Psoas muscle (tissue), 8 donors: ENCODE results near the gene OSBP2. TPM values are rescaled to one million over a fixed set of nuclear protein-coding genes. Genes with fewer than 3 reads are reported as not detected.

ENCODE experiments used
- ATAC-seq, 4 donors: fragments of 200-7000 bp; cut with Tn5 transposase; one replicate each; pipeline ENCODE4 v1.9.1; 2020; ENCODE audit warnings: moderate library complexity in 3 of 4, mild to moderate bottlenecking in 2 of 4
- DNase-seq, 2 donors: peaks; one replicate each; pipeline ENCODE4 v3.0.0-alpha.2; 2020
- H3K27ac ChIP-seq: fragments of 200-600 bp; one replicate; pipeline ENCODE4 v1.8.0; 2022
- H3K27me3 ChIP-seq, 3 donors: fragments of 200-600 bp in 1 of 3; one replicate each; pipeline versions ENCODE4 v1.6.1 to v1.8.0; 2013 to 2022; ENCODE audit warnings: low read length in 2 of 3, mild to moderate bottlenecking in 2 of 3, moderate library complexity in 1 of 3; ENCODE audit not compliant: insufficient read depth in 3 of 3
- H3K36me3 ChIP-seq, 2 donors: fragments of 200-600 bp in 1 of 2; one replicate each; pipeline versions ENCODE4 v1.6.1 to v1.8.0; 2013 to 2022; ENCODE audit warnings: low read depth in 1 of 2, mild to moderate bottlenecking in 1 of 2, moderate library complexity in 1 of 2; ENCODE audit not compliant: insufficient read depth in 1 of 2
- H3K4me1 ChIP-seq: fragments of 200-600 bp; one replicate; pipeline ENCODE4 v1.8.0; 2022
- H3K4me3 ChIP-seq: fragments of 200-600 bp; one replicate; pipeline ENCODE4 v1.8.0; 2022; ENCODE audit warnings: mild to moderate bottlenecking
- H3K9me3 ChIP-seq: fragments of 200-600 bp; one replicate; pipeline ENCODE4 v1.8.0; 2022
- CTCF ChIP-seq: fragments of 200-600 bp; IDR thresholded peaks from one replicate; pipeline ENCODE4 v1.8.0; 2022; ENCODE audit warnings: antibody characterized with exemption
- WGBS, 3 donors: extraction: QIAGEN DNeasy Blood & Tissue Kit; methylation state at CpG; one replicate each; pipeline versions ENCODE4 v1.1.6 to v1.1.7; 2013; 5-methylcytosine and 5-hydroxymethylcytosine counted together
- intact Hi-C, 2 donors: fragments of 100-400 bp; cut with DNase I; formaldehyde crosslinking; loops; one replicate each; pipeline versions ENCODE4 v1.11.0 to v1.14.2; 2022
- polyA plus RNA-seq, 3 donors: library from polyadenylated mRNA; stranded (reverse); fragments of 200-250 nt; gene quantifications; one replicate each; pipeline ENCODE4 v1.2.3, GENCODE V29; 2013
- total RNA-seq, 4 donors: library from RNA; stranded (reverse); fragmentation: NEBNext Ultra II Directional in 2 of 4; extraction: Animal tissue kit (Norgen Biotek cat#: 25700) in 2 of 4; gene quantifications; one replicate each; pipeline versions ENCODE4 v1.2.1 to v1.2.4, GENCODE V29; 2021 to 2023
- donor health status: healthy with polysubstance abuse.
- donor health status: DM: no; HTN: no; CAD: no; lungs with moderate emphysema.
- donor health status: Bipolar disorder and iron deficiency.
- donor health status: healthy.
- donor health status: DM: yes; HTN: yes; CAD: no.
- donor health status: DM: no; HTN: no; CAD: no.
- donor health status: DM: no; HTN: no; CAD: no.
- donor health status: DM: yes; HTN: yes; CAD: no.

OSBP2 gene
- total and polyA plus RNA-seq, 7 donors: 0.27 to 8.2 (median 2.5) TPM

DNA sequence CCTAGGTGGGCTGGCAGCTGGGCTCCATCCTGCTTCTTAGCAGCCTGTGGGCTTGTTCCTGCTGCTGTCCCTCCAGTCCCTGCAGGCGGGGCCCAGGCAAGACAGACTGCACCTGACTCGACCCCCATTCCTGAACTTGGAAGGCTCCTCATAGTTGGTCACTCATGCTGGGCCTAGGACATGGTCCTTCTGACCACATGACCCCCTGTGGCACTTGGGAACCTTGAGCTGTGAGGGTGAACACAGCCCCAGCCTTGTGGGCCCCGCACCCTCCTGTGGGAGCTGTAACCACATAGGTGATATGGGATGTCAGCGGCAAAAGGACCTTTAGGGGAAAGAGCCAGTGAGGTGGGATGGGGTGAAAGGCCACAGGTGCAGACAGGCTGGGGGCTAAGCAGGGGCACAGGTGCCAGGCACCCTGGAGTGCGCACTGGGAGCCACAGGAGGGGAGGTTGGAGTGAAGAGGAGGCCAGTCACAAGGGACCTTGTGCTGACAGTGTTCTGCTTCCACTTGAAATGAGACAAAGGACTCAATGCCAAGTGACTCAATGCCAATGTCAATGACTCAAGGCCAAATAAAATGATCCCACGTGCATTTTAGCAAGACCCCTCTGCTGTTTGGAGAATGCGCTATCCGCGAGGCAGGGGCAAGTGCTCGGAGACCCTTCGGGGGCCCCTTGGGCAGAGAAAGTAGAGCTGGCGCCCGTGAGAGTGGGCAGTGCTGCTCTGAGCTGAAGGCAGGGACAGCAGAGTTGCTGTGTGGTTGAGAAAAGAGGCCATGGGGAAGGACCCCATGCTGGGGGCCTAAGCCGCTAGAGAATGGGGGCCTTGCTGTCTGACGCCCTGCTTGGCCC lies 183.2 kb downstream of the OSBP2 start:
- Histone ChIP-seq H3K36me3 (no peaks in the 10 kb centered on the region), H3K4me1 (peaks cover 12% of the 10 kb centered on the region), H3K27ac (no peak overlapping the region), H3K4me3 (no peak overlapping the region), H3K9me3 (no peaks in the 10 kb centered on the region), H3K27me3 (no peaks in the 10 kb centered on the region)
- ATAC-seq (no peak), DNase-seq (no peak)
- 76 to 89% (median 83%) methylated on average over 15 of the region's 15 CpGs for WGBS, 3 donors
- intact Hi-C loops: no loop called here
- TF ChIP-seq CTCF: no peak

DNA sequence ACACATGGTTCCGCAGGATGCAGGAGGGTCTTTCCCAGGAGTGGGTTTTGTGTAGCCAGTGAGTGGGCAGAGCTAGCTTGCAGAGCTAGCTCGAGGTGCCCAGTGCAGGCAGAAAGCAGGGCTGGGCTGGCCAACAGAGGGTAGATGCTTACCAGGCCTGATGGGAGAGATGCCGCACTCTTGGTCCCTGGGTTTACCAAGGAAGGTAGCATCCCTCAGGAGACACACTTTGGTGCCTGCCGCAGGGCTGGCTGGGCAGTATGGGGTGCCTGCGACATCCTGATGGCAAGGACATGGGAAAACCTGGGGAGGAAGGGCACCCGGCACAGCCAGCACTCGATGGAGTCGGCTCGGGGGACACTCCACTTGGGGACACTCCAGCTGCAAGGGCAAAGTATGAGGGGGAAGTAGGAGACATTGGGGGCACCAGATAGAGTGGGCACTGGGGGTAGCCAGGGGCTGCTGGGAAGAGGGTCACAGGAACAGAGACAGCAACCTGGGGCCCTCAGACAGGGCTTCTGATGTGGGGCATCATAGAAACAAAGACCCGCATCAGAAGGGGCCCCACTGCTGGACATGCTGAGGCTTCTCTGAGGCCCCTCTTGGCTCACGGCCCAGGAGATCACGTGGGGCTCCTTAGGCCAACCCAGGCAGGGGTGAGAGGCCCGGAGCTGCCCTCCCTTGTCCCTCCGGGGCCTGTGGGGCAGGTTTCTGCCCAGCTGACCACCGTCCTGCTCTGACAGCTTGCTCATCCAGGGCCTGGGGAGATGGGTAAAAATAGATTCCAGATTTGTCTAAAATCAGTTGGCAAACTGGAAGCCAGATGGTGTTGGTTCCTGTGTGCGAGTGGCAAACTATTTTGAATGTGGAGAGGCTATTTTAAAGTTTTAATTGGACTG lies 184.1 kb downstream of the OSBP2 start:
- intact Hi-C loops: no loop called here
- Histone ChIP-seq H3K4me1 (peaks cover 12% of the 10 kb centered on the region), H3K27me3 (no peaks in the 10 kb centered on the region), H3K27ac (no peak overlapping the region), H3K9me3 (no peaks in the 10 kb centered on the region), H3K4me3 (no peak overlapping the region), H3K36me3 (no peaks in the 10 kb centered on the region)
- WGBS, 3 donors: 70 to 75% (median 70%) methylated on average over 16 of the region's 16 CpGs
- TF ChIP-seq CTCF: no peak
- ATAC-seq: no peak
- no peak for DNase-seq

- no peak for TF ChIP-seq CTCF
- DNase-seq: no peak
These were observed 184.7 kb downstream of the OSBP2 start for GRCh38 chr22:30879415-30879797.

DNA sequence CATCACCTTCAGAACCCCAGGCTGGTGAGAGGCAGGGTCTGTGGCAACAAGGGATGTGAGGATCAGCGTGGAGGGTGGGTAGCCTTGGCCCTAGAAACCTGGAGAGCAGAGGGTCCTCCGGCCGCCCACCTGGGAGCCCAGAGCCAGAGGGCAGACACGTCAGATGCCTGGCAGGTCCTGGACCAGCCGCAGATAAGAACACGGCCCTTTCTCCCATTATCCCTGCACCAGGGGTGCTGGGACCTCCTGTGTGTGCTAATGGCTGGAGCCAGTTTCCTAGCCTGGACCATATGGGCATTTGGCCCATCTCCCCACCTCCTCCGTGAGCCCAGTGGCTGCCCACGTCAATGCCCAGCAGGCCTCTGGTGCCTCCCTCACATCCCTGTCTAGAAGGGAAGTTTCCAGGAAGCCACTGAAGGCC lies 185.5 kb downstream of the OSBP2 start:
- no peak for DNase-seq
- H3K36me3 ChIP-seq: no peaks in the 10 kb centered on the region
- intact Hi-C loops: no loop called here

More at GRCh38 chr22:30879415-30879797, 184.7 kb downstream of the OSBP2 start:
- Histone ChIP-seq H3K4me1 (peaks cover 12% of the 10 kb centered on the region), H3K36me3 (no peaks in the 10 kb centered on the region), H3K4me3 (no peak overlapping the region), H3K9me3 (no peaks in the 10 kb centered on the region), H3K27me3 (no peaks in the 10 kb centered on the region), H3K27ac (no peak overlapping the region)
- intact Hi-C loops: no loop called here
- WGBS, 3 donors: 56 to 77% (median 61%) methylated on average over 8 of the region's 8 CpGs
- ATAC-seq: no peak

More for the DNA sequence above, 185.5 kb downstream of the OSBP2 start:
- Histone ChIP-seq H3K4me3 (no peak overlapping the region), H3K9me3 (no peaks in the 10 kb centered on the region), H3K4me1 (peaks cover 12% of the 10 kb centered on the region), H3K27ac (no peak overlapping the region), H3K27me3 (no peaks in the 10 kb centered on the region)
- TF ChIP-seq CTCF: no peak
- no peak for ATAC-seq
- WGBS, 3 donors: 90 to 94% (median 92%) methylated on average over 7 to 8 of the region's 8 CpGs
